SK-N-SH (cell line): ENCODE results near the gene SDHA.

Source experiments
- CHD2 ChIP-seq: fragments of 150-350 bp; IDR thresholded peaks from 2 replicates; pipeline ENCODE4 v1.6.1; 2018; ENCODE audit warnings: low read length; ENCODE audit not compliant: partially characterized antibody
- EZH2phosphoT487 ChIP-seq: fragments of 200-600 bp; sonication (generic); IDR thresholded peaks from 2 replicates; pipeline ENCODE4 v1.6.1; 2017; ENCODE audit warnings: low read depth, mixed run types, mild to moderate bottlenecking, antibody characterized with exemption, moderate library complexity, borderline replicate concordance
- JUND ChIP-seq: IDR thresholded peaks from 2 replicates; pipeline ENCODE4 v1.4.0; 2012
- NFIC ChIP-seq: IDR thresholded peaks from 2 replicates; pipeline ENCODE4 v1.4.0; 2012; ENCODE audit warnings: borderline replicate concordance
- POLR2AphosphoS5 ChIP-seq: IDR thresholded peaks from 2 replicates; pipeline ENCODE4 v1.6.1; 2012; ENCODE audit warnings: low read depth, low read length
- RFX5 ChIP-seq: IDR thresholded peaks from 2 replicates; pipeline ENCODE4 v1.6.1; 2012; ENCODE audit warnings: mild to moderate bottlenecking, improper control_type of control experiment, low read length
- SMC3 ChIP-seq: IDR thresholded peaks from 2 replicates; pipeline ENCODE4 v1.6.1; 2012; ENCODE audit warnings: low read depth, low read length, improper control_type of control experiment
- TAF1 ChIP-seq: IDR thresholded peaks from 2 replicates; pipeline ENCODE4 v1.6.1; 2012; ENCODE audit warnings: low read depth, mild to moderate bottlenecking, low read length, moderate library complexity, borderline replicate concordance
- YY1 ChIP-seq: IDR thresholded peaks from 2 replicates; pipeline ENCODE4 v1.4.0; 2012; ENCODE audit warnings: low read depth, mild to moderate bottlenecking
- TF ChIP-seq, protein P1 (sequence below): IDR thresholded peaks from 2 replicates; pipeline ENCODE4 v1.4.0; 2012; ENCODE audit warnings: low read depth
- TF ChIP-seq, protein P2 (sequence below): fragments of 200-600 bp; sonication (generic); IDR thresholded peaks from 2 replicates; pipeline ENCODE4 v1.6.1; 2017; ENCODE audit warnings: antibody characterized with exemption, mild to moderate bottlenecking, moderate library complexity
- TF ChIP-seq, protein P3 (sequence below): IDR thresholded peaks from 2 replicates; pipeline ENCODE4; 2012

DNA sequence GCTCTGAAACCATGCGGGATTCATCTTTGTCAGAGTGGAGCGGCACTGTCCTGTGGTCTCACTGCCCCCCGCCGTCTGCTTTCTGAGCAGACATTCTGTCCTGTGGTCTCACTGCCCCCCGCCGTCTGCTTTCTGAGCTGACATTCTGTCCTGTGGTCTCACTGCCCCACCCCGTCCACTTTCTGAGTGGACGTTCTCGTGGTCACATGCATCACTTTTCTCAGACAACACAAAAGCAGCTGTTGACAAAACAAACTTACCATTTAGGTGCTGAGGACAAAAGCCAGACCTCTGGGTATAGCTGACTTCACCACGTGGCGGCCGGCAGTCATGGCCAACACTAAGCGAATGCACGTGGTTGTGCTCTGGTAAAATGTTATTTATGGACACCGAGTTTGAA lies 24.0 kb upstream of the SDHA start:
- TF ChIP-seq, protein P1, sequence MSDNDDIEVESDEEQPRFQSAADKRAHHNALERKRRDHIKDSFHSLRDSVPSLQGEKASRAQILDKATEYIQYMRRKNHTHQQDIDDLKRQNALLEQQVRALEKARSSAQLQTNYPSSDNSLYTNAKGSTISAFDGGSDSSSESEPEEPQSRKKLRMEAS: no peak
- TF ChIP-seq, protein P2, sequence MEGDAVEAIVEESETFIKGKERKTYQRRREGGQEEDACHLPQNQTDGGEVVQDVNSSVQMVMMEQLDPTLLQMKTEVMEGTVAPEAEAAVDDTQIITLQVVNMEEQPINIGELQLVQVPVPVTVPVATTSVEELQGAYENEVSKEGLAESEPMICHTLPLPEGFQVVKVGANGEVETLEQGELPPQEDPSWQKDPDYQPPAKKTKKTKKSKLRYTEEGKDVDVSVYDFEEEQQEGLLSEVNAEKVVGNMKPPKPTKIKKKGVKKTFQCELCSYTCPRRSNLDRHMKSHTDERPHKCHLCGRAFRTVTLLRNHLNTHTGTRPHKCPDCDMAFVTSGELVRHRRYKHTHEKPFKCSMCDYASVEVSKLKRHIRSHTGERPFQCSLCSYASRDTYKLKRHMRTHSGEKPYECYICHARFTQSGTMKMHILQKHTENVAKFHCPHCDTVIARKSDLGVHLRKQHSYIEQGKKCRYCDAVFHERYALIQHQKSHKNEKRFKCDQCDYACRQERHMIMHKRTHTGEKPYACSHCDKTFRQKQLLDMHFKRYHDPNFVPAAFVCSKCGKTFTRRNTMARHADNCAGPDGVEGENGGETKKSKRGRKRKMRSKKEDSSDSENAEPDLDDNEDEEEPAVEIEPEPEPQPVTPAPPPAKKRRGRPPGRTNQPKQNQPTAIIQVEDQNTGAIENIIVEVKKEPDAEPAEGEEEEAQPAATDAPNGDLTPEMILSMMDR: no peak
- no peak for TF ChIP-seq TAF1
- TF ChIP-seq CHD2: no peak
- TF ChIP-seq NFIC: no peak
- TF ChIP-seq EZH2phosphoT487: no peak
- TF ChIP-seq SMC3: no peak
- TF ChIP-seq JUND: no peak
- no peak for TF ChIP-seq RFX5
- TF ChIP-seq, protein P3, sequence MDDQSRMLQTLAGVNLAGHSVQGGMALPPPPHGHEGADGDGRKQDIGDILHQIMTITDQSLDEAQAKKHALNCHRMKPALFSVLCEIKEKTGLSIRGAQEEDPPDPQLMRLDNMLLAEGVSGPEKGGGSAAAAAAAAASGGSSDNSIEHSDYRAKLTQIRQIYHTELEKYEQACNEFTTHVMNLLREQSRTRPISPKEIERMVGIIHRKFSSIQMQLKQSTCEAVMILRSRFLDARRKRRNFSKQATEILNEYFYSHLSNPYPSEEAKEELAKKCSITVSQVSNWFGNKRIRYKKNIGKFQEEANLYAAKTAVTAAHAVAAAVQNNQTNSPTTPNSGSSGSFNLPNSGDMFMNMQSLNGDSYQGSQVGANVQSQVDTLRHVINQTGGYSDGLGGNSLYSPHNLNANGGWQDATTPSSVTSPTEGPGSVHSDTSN: no peak
- TF ChIP-seq YY1: no peak
- TF ChIP-seq POLR2AphosphoS5: no peak
